Stimulated activated CD8-positive, alpha-beta memory T cell treated with anti-CD3 and anti-CD28 coated beads, Interleukin-7, amount 100 ng/mL, for 48 hours (primary cell): ENCODE results near the gene GALNT10.
"Not testable (repeated sequence)": the region's sequence is repeated elsewhere in the genome, so short reads cannot be mapped to it uniquely, and the experiment has no call there.

ENCODE experiments used
- DNase-seq, 2 donors: peaks; one replicate each; pipeline ENCODE4 v3.0.0-alpha.2; 2020; ENCODE audit warnings: low read depth in 1 of 2; ENCODE audit errors: extremely low read depth in 1 of 2

The GALNT10 gene

GRCh38 chr5:154190595-154191304 is at the start of gene GALNT10:
TSS of gene GALNT10 (plus strand) at chr5:154190733. CDS start at chr5:154190867, 134 bp downstream.
- DNase-seq = peak; percentile 29 to 33

GRCh38 chr5:154141745-154142221 is 48.8 kb upstream of the GALNT10 start:
- DNase-seq = no peak

GRCh38 chr5:154143211-154143641 is 47.3 kb upstream of the GALNT10 start:
- no peak for DNase-seq

- no peak for DNase-seq
These were observed 45.3 kb upstream of the GALNT10 start for GRCh38 chr5:154145268-154145667.

- no peak for DNase-seq
These were observed 44.1 kb upstream of the GALNT10 start for GRCh38 chr5:154146409-154146808.

GRCh38 chr5:154147666-154148065 is 42.9 kb upstream of the GALNT10 start:
- no peak for DNase-seq

GRCh38 chr5:154150471-154150870 is 40.1 kb upstream of the GALNT10 start:
- DNase-seq = not testable (repeated sequence)

- peak in 1 of 2 donors; percentile 1 for DNase-seq
These were observed 32.8 kb upstream of the GALNT10 start for GRCh38 chr5:154157483-154158378.

GRCh38 chr5:154158379-154158737 is 32.2 kb upstream of the GALNT10 start:
- DNase-seq = no peak

GRCh38 chr5:154159343-154159742 is 31.2 kb upstream of the GALNT10 start:
- no peak for DNase-seq

- DNase-seq = no peak
These were observed 27.9 kb upstream of the GALNT10 start for GRCh38 chr5:154162539-154163151.

- no peak for DNase-seq
These were observed 26.9 kb upstream of the GALNT10 start for GRCh38 chr5:154163327-154164248.

GRCh38 chr5:154164249-154164581 is 26.3 kb upstream of the GALNT10 start:
- no peak for DNase-seq

GRCh38 chr5:154165886-154166285 is 24.6 kb upstream of the GALNT10 start:
- no peak for DNase-seq

GRCh38 chr5:154166901-154167791 is 23.4 kb upstream of the GALNT10 start:
- no peak for DNase-seq

GRCh38 chr5:154168395-154168794 is 22.1 kb upstream of the GALNT10 start:
- DNase-seq = no peak

- DNase-seq = no peak
These were observed 17.7 kb upstream of the GALNT10 start for GRCh38 chr5:154172785-154173184.

- DNase-seq = no peak
These were observed 16.4 kb upstream of the GALNT10 start for GRCh38 chr5:154174091-154174490.

- DNase-seq = no peak
These were observed 14.4 kb upstream of the GALNT10 start for GRCh38 chr5:154176181-154176580.
